Neural cell (in vitro differentiated cells): ENCODE results near the gene NOC4L.

Experiments
- CTCF ChIP-seq: fragments of 450-650 bp; IDR thresholded peaks from 2 replicates; pipeline ENCODE4 v1.5.1; 2014; ENCODE audit warnings: antibody characterized with exemption, mild to moderate bottlenecking, moderate library complexity; ENCODE audit not compliant: poor library complexity, severe bottlenecking
- EP300 ChIP-seq: fragments of 450-650 bp; conservative IDR thresholded peaks from 2 replicates; pipeline ENCODE4 v1.6.1; 2014; ENCODE audit warnings: antibody characterized with exemption, mild to moderate bottlenecking, moderate library complexity; ENCODE audit not compliant: poor library complexity, severe bottlenecking
- EZH2 ChIP-seq: fragments of 200-600, 300-800 bp; shearing (Covaris generic), sonication (generic); IDR thresholded peaks from 2 replicates; pipeline ENCODE4 v1.6.1; 2014; ENCODE audit warnings: antibody characterized with exemption, low read length, borderline replicate concordance, mild to moderate bottlenecking; ENCODE audit not compliant: insufficient read depth, poor library complexity, severe bottlenecking
- MXI1 ChIP-seq: fragments of 450-650 bp; conservative IDR thresholded peaks from 2 replicates; pipeline ENCODE4 v1.6.1; 2014; ENCODE audit warnings: antibody characterized with exemption, mild to moderate bottlenecking; ENCODE audit not compliant: poor library complexity, severe bottlenecking
- POLR2AphosphoS5 ChIP-seq: IDR thresholded peaks from 2 replicates; pipeline ENCODE4 v1.6.1; 2012
- RAD21 ChIP-seq: fragments of 450-650 bp; conservative IDR thresholded peaks from 2 replicates; pipeline ENCODE4 v1.6.1; 2014; ENCODE audit warnings: antibody characterized with exemption, mild to moderate bottlenecking, moderate library complexity
- TAF1 ChIP-seq: IDR thresholded peaks from 2 replicates; pipeline ENCODE4 v1.6.1; 2012; ENCODE audit warnings: low read depth

GRCh38 chr12:132100306-132101065 lies 43.8 kb upstream of the NOC4L start:
- TF ChIP-seq CTCF (no peak), EP300 (no peak), POLR2AphosphoS5 (no peak), MXI1 (no peak), EZH2 (no peak), TAF1 (no peak), RAD21 (no peak)
